ENCODE measurements around the gene WDR81.

The WDR81 gene

GRCh38 chr17:1783271-1783670 lies 58.8 kb downstream of the WDR81 start:
- no peaks in the 10 kb centered on the region for H4K20me1 ChIP-seq (ENCODE audit: insufficient read depth, low read length)
- no peak overlapping the region; the same call in 1 of the 2 replicates for H3K9ac ChIP-seq (ENCODE audit: low read length)
- no peaks in the 10 kb centered on the region for H3K9me2 ChIP-seq (ENCODE audit: low read depth, low read length)
- H3K4me2 ChIP-seq (ENCODE audit: low read length): no peak overlapping the region
- no peaks in the 10 kb centered on the region for H3K79me2 ChIP-seq (ENCODE audit: insufficient read depth, low read length)
- H2AFZ ChIP-seq (ENCODE audit: low read length): no peak overlapping the region
- no peak for TF ChIP-seq EZH2 (IDR thresholded peaks at IDR 0.05; ENCODE audit: borderline replicate concordance, low read length)
- TF ChIP-seq CTCF (IDR thresholded peaks at IDR 0.05; ENCODE audit: low read length): no peak
- peaks cover 21% of the 10 kb centered on the region for H3K4me1 ChIP-seq (ENCODE audit: insufficient read depth, low read length, severe bottlenecking)
- no peak overlapping the region for H3K4me3 ChIP-seq (ENCODE audit: low read depth, low read length, poor library complexity, severe bottlenecking)
- H3F3A ChIP-seq (ENCODE audit: insufficient read depth, low read length): no peaks in the 10 kb centered on the region
- no peaks in the 10 kb centered on the region for H3K27me3 ChIP-seq (ENCODE audit: insufficient read depth, low read length)
- H3K9me3 ChIP-seq (ENCODE audit: low read length): no peaks in the 10 kb centered on the region
- H3K36me3 ChIP-seq (ENCODE audit: insufficient read depth, low read length): peaks cover 87% of the 10 kb centered on the region
- peak overlapping the region; percentile 30 for H3K27ac ChIP-seq (ENCODE audit: low read depth, low read length, poor library complexity, severe bottlenecking)

GRCh38 chr17:1783834-1784611 lies 59.5 kb downstream of the WDR81 start:
- H3K4me1 ChIP-seq (ENCODE audit: insufficient read depth, low read length, severe bottlenecking): peaks cover 21% of the 10 kb centered on the region
- H3K36me3 ChIP-seq (ENCODE audit: insufficient read depth, low read length): peaks cover 85% of the 10 kb centered on the region
- H2AFZ ChIP-seq (ENCODE audit: low read length): no peak overlapping the region
- no peaks in the 10 kb centered on the region for H3K79me2 ChIP-seq (ENCODE audit: insufficient read depth, low read length)
- no peaks in the 10 kb centered on the region for H3K9me3 ChIP-seq (ENCODE audit: low read length)
- H3K9me2 ChIP-seq (ENCODE audit: low read depth, low read length): no peaks in the 10 kb centered on the region
- no peaks in the 10 kb centered on the region for H4K20me1 ChIP-seq (ENCODE audit: insufficient read depth, low read length)
- H3K4me2 ChIP-seq (ENCODE audit: low read length): no peak overlapping the region
- H3K27ac ChIP-seq (ENCODE audit: low read depth, low read length, poor library complexity, severe bottlenecking): peak overlapping the region; percentile 30
- H3F3A ChIP-seq (ENCODE audit: insufficient read depth, low read length): no peaks in the 10 kb centered on the region
- H3K9ac ChIP-seq (ENCODE audit: low read length): no peak overlapping the region; the same call in 1 of the 2 replicates
- no peaks in the 10 kb centered on the region for H3K27me3 ChIP-seq (ENCODE audit: insufficient read depth, low read length)
- no peak for TF ChIP-seq EZH2 (IDR thresholded peaks at IDR 0.05; ENCODE audit: borderline replicate concordance, low read length)
- TF ChIP-seq CTCF (IDR thresholded peaks at IDR 0.05; ENCODE audit: low read length): peak; percentile 68
- H3K4me3 ChIP-seq (ENCODE audit: low read depth, low read length, poor library complexity, severe bottlenecking): no peak overlapping the region

- Histone ChIP-seq H3K36me3 (ENCODE audit: insufficient read depth, low read length) (peaks cover 70% of the 10 kb centered on the region), H3K4me2 (ENCODE audit: low read length) (no peak overlapping the region), H3K9me3 (ENCODE audit: low read length) (no peaks in the 10 kb centered on the region), H3K27ac (ENCODE audit: low read depth, low read length, poor library complexity, severe bottlenecking) (no peak overlapping the region), H3K4me1 (ENCODE audit: insufficient read depth, low read length, severe bottlenecking) (peaks cover 21% of the 10 kb centered on the region), H2AFZ (ENCODE audit: low read length) (no peak overlapping the region), H3F3A (ENCODE audit: insufficient read depth, low read length) (no peaks in the 10 kb centered on the region), H3K9me2 (ENCODE audit: low read depth, low read length) (no peaks in the 10 kb centered on the region), H3K27me3 (ENCODE audit: insufficient read depth, low read length) (no peaks in the 10 kb centered on the region), H4K20me1 (ENCODE audit: insufficient read depth, low read length) (no peaks in the 10 kb centered on the region), H3K79me2 (ENCODE audit: insufficient read depth, low read length) (0 out of 2 replicates have a peak, but pooled peaks cover 6% of the 10 kb centered on the region), H3K4me3 (ENCODE audit: low read depth, low read length, poor library complexity, severe bottlenecking) (no peak overlapping the region), H3K9ac (ENCODE audit: low read length) (no peak overlapping the region)
- TF ChIP-seq CTCF (IDR thresholded peaks at IDR 0.05; ENCODE audit: low read length) (no peak), EZH2 (IDR thresholded peaks at IDR 0.05; ENCODE audit: borderline replicate concordance, low read length) (no peak)
Measured at GRCh38 chr17:1785930-1786329, 61.4 kb downstream of the WDR81 start.

Data from OCI-LY1 (cell line).